SK-N-SH (cell line): ENCODE measurements around the gene SNAPC3. TPM values are rescaled to one million over a fixed set of nuclear protein-coding genes. Genes with fewer than 3 reads are reported as not detected.

Experiments used
- CTCF ChIA-PET: fragments of 300-600, 350-600 bp; formaldehyde crosslinking; extraction: SDS; loops from one replicate; lab custom pipeline; 2021; lab: Yijun Ruan, JAX
- POLR2A ChIA-PET: fragments of 350-600 bp; sonication (Branson Sonifier 250); formaldehyde crosslinking; extraction: SDS; loops from one replicate; lab custom pipeline; 2020; ENCODE audit warnings: antibody characterized with exemption, inconsistent platforms; lab: Yijun Ruan, JAX
- DNase-seq: peaks from one replicate; pipeline ENCODE4 v3.0.0; 2012
- H2AFZ ChIP-seq: fragments of 200-600 bp; sonication (generic); 2 replicates; pipeline ENCODE4 v1.8.1; 2016; ENCODE audit warnings: antibody characterized with exemption, mild to moderate bottlenecking, low read depth
- H3F3A ChIP-seq: fragments of 200-600 bp; sonication (generic); replicated peaks from 2 replicates; pipeline ENCODE3; 2016; ENCODE audit warnings: antibody characterized with exemption, mild to moderate bottlenecking; ENCODE audit not compliant: insufficient read depth
- H3K27ac ChIP-seq, 2 experiments: fragments of 200-500 bp in 1 of 2; fragments of 200-600 bp in 1 of 2; sonication (Bioruptor generic) in 1 of 2; sonication (generic), shearing (Covaris generic) in 1 of 2; 2 replicates each; pipeline versions ENCODE4 v1.5.1 to v1.6.1; 2014 to 2016; ENCODE audit warnings: low read depth in 2 of 2, inconsistent platforms in 1 of 2, low read length in 1 of 2, mild to moderate bottlenecking in 1 of 2, mixed read lengths in 1 of 2
- H3K27me3 ChIP-seq: fragments of 200-600 bp; sonication (generic), shearing (Covaris generic); 2 replicates; pipeline ENCODE4 v1.6.1; 2016; ENCODE audit warnings: mixed run types; ENCODE audit not compliant: insufficient read depth
- H3K36me3 ChIP-seq, 2 experiments: fragments of 200-500 bp in 1 of 2; fragments of 200-600 bp in 1 of 2; sonication (Bioruptor generic) in 1 of 2; sonication (generic) in 1 of 2; replicated peaks in 1 of 2; 2 replicates each; pipeline versions ENCODE3 to v1.5.1; 2014 to 2016; ENCODE audit warnings: low read length in 1 of 2, mild to moderate bottlenecking in 1 of 2; ENCODE audit not compliant: insufficient read depth in 2 of 2, control insufficient read depth in 1 of 2
- H3K4me1 ChIP-seq, 2 experiments: fragments of 200-500 bp in 1 of 2; fragments of 200-600 bp in 1 of 2; sonication (Bioruptor generic) in 1 of 2; sonication (generic), shearing (Covaris generic) in 1 of 2; 2 replicates each; pipeline versions ENCODE4 v1.5.1 to v1.6.1; 2014 to 2016; ENCODE audit warnings: low read depth in 1 of 2, low read length in 1 of 2, mixed run types in 1 of 2; ENCODE audit not compliant: insufficient read depth in 2 of 2, control insufficient read depth in 1 of 2
- H3K4me2 ChIP-seq: fragments of 200-600 bp; sonication (generic), shearing (Covaris generic); 2 replicates; pipeline ENCODE4 v1.6.1; 2017; ENCODE audit warnings: mixed run types
- H3K4me3 ChIP-seq, 2 experiments: fragments of 200-500 bp in 1 of 2; fragments of 200-600 bp in 1 of 2; sonication (Bioruptor generic) in 1 of 2; sonication (generic), shearing (Covaris generic) in 1 of 2; 2 replicates each; pipeline versions ENCODE4 v1.5.1 to v1.8.1; 2014 to 2016; ENCODE audit warnings: low read depth in 2 of 2, inconsistent platforms in 1 of 2, low read length in 1 of 2, mild to moderate bottlenecking in 1 of 2, mixed read lengths in 1 of 2, moderate library complexity in 1 of 2
- H3K79me2 ChIP-seq: fragments of 200-600 bp; sonication (generic); 2 replicates; pipeline ENCODE4 v1.8.1; 2017; ENCODE audit warnings: mild to moderate bottlenecking; ENCODE audit not compliant: insufficient read depth
- H3K9ac ChIP-seq: fragments of 200-600 bp; sonication (generic); 2 replicates; pipeline ENCODE4 v1.6.1; 2017; ENCODE audit warnings: mixed run types
- H3K9me2 ChIP-seq: fragments of 200-600 bp; sonication (generic); 2 replicates; pipeline ENCODE4 v1.6.1; 2017; ENCODE audit warnings: mixed run types
- H3K9me3 ChIP-seq: fragments of 200-600 bp; sonication (generic); 2 replicates; pipeline ENCODE4 v1.6.1; 2017; ENCODE audit warnings: mixed run types, mild to moderate bottlenecking, moderate library complexity
- H4K20me1 ChIP-seq: fragments of 200-600 bp; sonication (generic); 2 replicates; pipeline ENCODE4 v1.6.1; 2017; ENCODE audit warnings: mild to moderate bottlenecking, mixed run types; ENCODE audit not compliant: insufficient read depth
- EP300 ChIP-seq, 2 experiments: IDR thresholded peaks; 2 replicates each; pipeline versions ENCODE4 v1.4.0 to v1.6.1; 2012; ENCODE audit warnings: borderline replicate concordance in 1 of 2, low read depth in 1 of 2, low read length in 1 of 2
- FOSL2 ChIP-seq: IDR thresholded peaks from 2 replicates; pipeline ENCODE4 v1.4.0; 2012; ENCODE audit warnings: low read depth, mild to moderate bottlenecking, moderate library complexity, borderline replicate concordance
- FOXJ3 ChIP-seq: sonication (generic); formaldehyde crosslinking; IDR thresholded peaks from 2 replicates; pipeline ENCODE4 v1.5.1; 2020; ENCODE audit warnings: mild to moderate bottlenecking, missing genetic modification reagents
- GABPA ChIP-seq: IDR thresholded peaks from 2 replicates; pipeline ENCODE4 v1.4.0; 2012; ENCODE audit warnings: low read depth, mild to moderate bottlenecking
- GATA2 ChIP-seq: sonication (generic); formaldehyde crosslinking; IDR thresholded peaks from 2 replicates; pipeline ENCODE4 v1.5.0; 2020; ENCODE audit warnings: mild to moderate bottlenecking, missing genetic modification reagents
- NRF1 ChIP-seq: IDR thresholded peaks from 2 replicates; pipeline ENCODE4 v1.6.1; 2012; ENCODE audit warnings: low read depth, mild to moderate bottlenecking, low read length
- POLR2AphosphoS5 ChIP-seq: IDR thresholded peaks from 2 replicates; pipeline ENCODE4 v1.6.1; 2012; ENCODE audit warnings: low read depth, low read length
- RAD21 ChIP-seq: IDR thresholded peaks from 2 replicates; pipeline ENCODE4 v1.6.1; 2012; ENCODE audit warnings: mild to moderate bottlenecking, low read length
- TAF1 ChIP-seq: IDR thresholded peaks from 2 replicates; pipeline ENCODE4 v1.6.1; 2012; ENCODE audit warnings: low read depth, mild to moderate bottlenecking, low read length, moderate library complexity, borderline replicate concordance
- TEAD4 ChIP-seq: IDR thresholded peaks from 2 replicates; pipeline ENCODE4 v1.4.0; 2012; ENCODE audit warnings: mild to moderate bottlenecking, borderline replicate concordance; ENCODE audit not compliant: insufficient read depth
- WGBS: methylation state at CpG from one replicate; pipeline ENCODE4 v1.1.6; 2017; ENCODE audit warnings: low lambda C conversion rate; 5-methylcytosine and 5-hydroxymethylcytosine counted together
- polyA plus RNA-seq, 3 experiments: library from polyadenylated mRNA; depleted of rRNA; stranded (reverse); fragments of >200 nt; gene quantifications; 2 replicates each; pipeline ENCODE4 v1.2.3, GENCODE V29; 2012
- TF ChIP-seq, protein P1 (sequence below): fragments of 150-350 bp; IDR thresholded peaks from 2 replicates; pipeline ENCODE4 v1.6.1; 2017; ENCODE audit warnings: antibody characterized with exemption, low read length, low read depth, borderline replicate concordance
- TF ChIP-seq, protein P2 (sequence below): fragments of 150-350 bp; IDR thresholded peaks from 2 replicates; pipeline ENCODE4 v1.6.1; 2016; ENCODE audit warnings: mild to moderate bottlenecking, low read depth, low read length
- TF ChIP-seq, protein P3 (sequence below): fragments of 200-600 bp; sonication (generic); IDR thresholded peaks from 2 replicates; pipeline ENCODE4 v1.6.1; 2017; ENCODE audit warnings: antibody characterized with exemption, mild to moderate bottlenecking, moderate library complexity
- TF ChIP-seq, protein P4 (sequence below): IDR thresholded peaks from 2 replicates; pipeline ENCODE4 v1.6.1; 2012; ENCODE audit warnings: mild to moderate bottlenecking, low read depth, low read length, moderate library complexity

Gene SNAPC3
- polyA plus RNA-seq, 1 of the 3 experiments (the other 2 are of a cell fraction) = 20.6 TPM

DNA sequence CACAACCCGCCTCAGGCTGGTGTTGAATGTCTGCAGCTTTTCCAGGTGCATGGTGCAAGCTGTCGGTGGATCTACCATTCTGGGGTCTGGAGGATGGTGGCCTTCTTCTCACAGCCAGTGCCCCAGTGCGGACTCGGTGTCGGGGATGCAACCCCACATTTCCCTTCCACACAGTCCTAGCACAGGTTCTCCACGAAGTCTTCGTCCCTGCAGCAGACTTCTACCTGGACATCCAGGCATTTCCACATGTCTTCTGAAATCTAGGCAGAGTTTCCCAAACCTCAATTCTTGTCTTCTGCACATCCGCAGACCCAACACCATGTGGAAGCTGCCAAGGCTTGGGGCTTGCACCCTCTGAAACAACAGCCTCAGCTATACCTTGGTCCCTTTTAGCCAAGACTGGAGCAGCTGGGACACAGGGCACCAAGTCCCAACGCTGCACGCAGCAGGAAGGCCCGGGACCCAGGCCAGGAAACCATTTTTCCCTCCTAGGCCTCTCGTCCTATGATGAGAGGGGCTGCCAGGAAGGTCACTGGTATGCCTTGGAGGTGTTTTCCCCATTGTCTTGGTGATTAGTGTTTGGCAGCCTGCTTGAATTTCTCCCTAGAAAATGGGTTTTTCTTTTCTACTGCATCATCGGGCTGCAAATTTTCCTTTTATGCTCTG is 69.9 kb downstream of the SNAPC3 start:
- Histone ChIP-seq H3F3A (peaks cover 4% of the 10 kb centered on the region), H3K4me3 (no peak overlapping the region), H3K9ac (no peak overlapping the region), H4K20me1 (no peaks in the 10 kb centered on the region), H3K36me3 (peaks cover 14 to 52% of the 10 kb centered on the region in 2 experiments), H2AFZ (no peak overlapping the region), H3K9me3 (no peaks in the 10 kb centered on the region), H3K4me2 (no peak overlapping the region), H3K27ac (no peak overlapping the region), H3K4me1 (no peaks in the 10 kb centered on the region), H3K9me2 (no peaks in the 10 kb centered on the region), H3K79me2 (peaks cover 76% of the 10 kb centered on the region), H3K27me3 (no peaks in the 10 kb centered on the region)
- TF ChIP-seq TEAD4 (no peak), GATA2 (CRISPR knock-in tag) (no peak), NRF1 (no peak), EP300 (IDR thresholded peaks at IDR 0.05; ENCODE audit: borderline replicate concordance in 1 of 2, low read depth in 1 of 2, low read length in 1 of 2) (no peak), TAF1 (no peak), FOSL2 (no peak), GABPA (no peak), RAD21 (no peak), POLR2AphosphoS5 (no peak), FOXJ3 (CRISPR knock-in tag) (no peak)
- TF ChIP-seq, protein P1, sequence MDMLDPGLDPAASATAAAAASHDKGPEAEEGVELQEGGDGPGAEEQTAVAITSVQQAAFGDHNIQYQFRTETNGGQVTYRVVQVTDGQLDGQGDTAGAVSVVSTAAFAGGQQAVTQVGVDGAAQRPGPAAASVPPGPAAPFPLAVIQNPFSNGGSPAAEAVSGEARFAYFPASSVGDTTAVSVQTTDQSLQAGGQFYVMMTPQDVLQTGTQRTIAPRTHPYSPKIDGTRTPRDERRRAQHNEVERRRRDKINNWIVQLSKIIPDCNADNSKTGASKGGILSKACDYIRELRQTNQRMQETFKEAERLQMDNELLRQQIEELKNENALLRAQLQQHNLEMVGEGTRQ = no peak
- TF ChIP-seq, protein P2, sequence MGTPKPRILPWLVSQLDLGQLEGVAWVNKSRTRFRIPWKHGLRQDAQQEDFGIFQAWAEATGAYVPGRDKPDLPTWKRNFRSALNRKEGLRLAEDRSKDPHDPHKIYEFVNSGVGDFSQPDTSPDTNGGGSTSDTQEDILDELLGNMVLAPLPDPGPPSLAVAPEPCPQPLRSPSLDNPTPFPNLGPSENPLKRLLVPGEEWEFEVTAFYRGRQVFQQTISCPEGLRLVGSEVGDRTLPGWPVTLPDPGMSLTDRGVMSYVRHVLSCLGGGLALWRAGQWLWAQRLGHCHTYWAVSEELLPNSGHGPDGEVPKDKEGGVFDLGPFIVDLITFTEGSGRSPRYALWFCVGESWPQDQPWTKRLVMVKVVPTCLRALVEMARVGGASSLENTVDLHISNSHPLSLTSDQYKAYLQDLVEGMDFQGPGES = no peak
- TF ChIP-seq, protein P3, sequence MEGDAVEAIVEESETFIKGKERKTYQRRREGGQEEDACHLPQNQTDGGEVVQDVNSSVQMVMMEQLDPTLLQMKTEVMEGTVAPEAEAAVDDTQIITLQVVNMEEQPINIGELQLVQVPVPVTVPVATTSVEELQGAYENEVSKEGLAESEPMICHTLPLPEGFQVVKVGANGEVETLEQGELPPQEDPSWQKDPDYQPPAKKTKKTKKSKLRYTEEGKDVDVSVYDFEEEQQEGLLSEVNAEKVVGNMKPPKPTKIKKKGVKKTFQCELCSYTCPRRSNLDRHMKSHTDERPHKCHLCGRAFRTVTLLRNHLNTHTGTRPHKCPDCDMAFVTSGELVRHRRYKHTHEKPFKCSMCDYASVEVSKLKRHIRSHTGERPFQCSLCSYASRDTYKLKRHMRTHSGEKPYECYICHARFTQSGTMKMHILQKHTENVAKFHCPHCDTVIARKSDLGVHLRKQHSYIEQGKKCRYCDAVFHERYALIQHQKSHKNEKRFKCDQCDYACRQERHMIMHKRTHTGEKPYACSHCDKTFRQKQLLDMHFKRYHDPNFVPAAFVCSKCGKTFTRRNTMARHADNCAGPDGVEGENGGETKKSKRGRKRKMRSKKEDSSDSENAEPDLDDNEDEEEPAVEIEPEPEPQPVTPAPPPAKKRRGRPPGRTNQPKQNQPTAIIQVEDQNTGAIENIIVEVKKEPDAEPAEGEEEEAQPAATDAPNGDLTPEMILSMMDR = no peak
- TF ChIP-seq, protein P4, sequence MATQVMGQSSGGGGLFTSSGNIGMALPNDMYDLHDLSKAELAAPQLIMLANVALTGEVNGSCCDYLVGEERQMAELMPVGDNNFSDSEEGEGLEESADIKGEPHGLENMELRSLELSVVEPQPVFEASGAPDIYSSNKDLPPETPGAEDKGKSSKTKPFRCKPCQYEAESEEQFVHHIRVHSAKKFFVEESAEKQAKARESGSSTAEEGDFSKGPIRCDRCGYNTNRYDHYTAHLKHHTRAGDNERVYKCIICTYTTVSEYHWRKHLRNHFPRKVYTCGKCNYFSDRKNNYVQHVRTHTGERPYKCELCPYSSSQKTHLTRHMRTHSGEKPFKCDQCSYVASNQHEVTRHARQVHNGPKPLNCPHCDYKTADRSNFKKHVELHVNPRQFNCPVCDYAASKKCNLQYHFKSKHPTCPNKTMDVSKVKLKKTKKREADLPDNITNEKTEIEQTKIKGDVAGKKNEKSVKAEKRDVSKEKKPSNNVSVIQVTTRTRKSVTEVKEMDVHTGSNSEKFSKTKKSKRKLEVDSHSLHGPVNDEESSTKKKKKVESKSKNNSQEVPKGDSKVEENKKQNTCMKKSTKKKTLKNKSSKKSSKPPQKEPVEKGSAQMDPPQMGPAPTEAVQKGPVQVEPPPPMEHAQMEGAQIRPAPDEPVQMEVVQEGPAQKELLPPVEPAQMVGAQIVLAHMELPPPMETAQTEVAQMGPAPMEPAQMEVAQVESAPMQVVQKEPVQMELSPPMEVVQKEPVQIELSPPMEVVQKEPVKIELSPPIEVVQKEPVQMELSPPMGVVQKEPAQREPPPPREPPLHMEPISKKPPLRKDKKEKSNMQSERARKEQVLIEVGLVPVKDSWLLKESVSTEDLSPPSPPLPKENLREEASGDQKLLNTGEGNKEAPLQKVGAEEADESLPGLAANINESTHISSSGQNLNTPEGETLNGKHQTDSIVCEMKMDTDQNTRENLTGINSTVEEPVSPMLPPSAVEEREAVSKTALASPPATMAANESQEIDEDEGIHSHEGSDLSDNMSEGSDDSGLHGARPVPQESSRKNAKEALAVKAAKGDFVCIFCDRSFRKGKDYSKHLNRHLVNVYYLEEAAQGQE = no peak
- CTCF ChIA-PET = no interaction called here
- DNase-seq = no peak
- 95% methylated on average over 11 of the region's 13 CpGs for WGBS
- POLR2A ChIA-PET = no interaction called here
